Measurements from ENCODE around the gene GABRA5.

GABRA5 gene

DNA sequence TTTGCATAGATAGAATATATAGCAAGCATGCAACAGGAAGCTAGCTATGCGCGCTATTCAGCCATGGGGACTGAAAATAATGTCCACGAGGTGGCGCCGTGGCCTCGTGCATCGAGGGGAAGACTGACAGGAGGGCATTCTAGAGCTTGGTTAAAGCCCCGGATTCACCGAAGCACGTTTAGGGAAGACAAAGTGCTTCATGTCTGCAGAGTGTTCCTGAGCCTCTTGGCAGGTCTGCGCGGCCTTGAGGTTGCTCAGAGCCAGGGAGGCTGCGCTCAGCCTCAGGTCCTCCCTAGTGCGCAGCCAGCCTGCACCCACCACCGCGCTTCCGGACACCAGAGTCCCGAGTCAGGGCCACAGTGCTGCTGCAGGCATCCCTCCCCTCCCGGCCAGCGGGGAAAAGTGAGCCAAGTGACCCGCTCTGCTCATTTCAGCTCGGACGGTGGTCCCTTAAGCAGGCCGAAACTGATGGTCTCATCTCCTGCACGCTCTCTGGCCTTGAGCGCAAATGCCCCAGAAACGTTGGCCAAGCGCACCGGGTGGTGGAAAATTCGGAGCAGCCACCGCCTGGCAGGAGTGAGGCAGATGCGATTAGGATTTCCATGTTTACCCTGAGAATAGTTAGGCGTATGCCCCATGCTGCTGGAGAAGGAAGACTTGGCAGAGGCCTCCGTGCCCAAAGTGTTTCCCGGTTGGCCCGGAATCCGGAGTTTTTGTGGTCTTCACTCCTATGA, 24.8 kb downstream of the GABRA5 start:
- TF ChIP-seq, protein P1, sequence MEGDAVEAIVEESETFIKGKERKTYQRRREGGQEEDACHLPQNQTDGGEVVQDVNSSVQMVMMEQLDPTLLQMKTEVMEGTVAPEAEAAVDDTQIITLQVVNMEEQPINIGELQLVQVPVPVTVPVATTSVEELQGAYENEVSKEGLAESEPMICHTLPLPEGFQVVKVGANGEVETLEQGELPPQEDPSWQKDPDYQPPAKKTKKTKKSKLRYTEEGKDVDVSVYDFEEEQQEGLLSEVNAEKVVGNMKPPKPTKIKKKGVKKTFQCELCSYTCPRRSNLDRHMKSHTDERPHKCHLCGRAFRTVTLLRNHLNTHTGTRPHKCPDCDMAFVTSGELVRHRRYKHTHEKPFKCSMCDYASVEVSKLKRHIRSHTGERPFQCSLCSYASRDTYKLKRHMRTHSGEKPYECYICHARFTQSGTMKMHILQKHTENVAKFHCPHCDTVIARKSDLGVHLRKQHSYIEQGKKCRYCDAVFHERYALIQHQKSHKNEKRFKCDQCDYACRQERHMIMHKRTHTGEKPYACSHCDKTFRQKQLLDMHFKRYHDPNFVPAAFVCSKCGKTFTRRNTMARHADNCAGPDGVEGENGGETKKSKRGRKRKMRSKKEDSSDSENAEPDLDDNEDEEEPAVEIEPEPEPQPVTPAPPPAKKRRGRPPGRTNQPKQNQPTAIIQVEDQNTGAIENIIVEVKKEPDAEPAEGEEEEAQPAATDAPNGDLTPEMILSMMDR (IDR thresholded peaks at IDR 0.05; ENCODE audit: low read depth, low read length), result peak; percentile 74
- no peak for TF ChIP-seq EZH2phosphoT487 (IDR thresholded peaks at IDR 0.05; ENCODE audit: low read depth)
- H3K4me1 ChIP-seq (ENCODE audit: low read length), result no peaks in the 10 kb centered on the region
- no peaks in the 10 kb centered on the region for H4K20me1 ChIP-seq (ENCODE audit: insufficient read depth, low read length)
- H3K36me3 ChIP-seq (replicated peaks; ENCODE audit: low read depth, low read length), result no peaks in the 10 kb centered on the region
- H3K9ac ChIP-seq (ENCODE audit: low read length), result no peak overlapping the region
- no peaks in the 10 kb centered on the region for H3K27me3 ChIP-seq (ENCODE audit: low read depth, low read length)
- no peak overlapping the region for H3K4me3 ChIP-seq (ENCODE audit: low read length)
- H3K9me3 ChIP-seq (ENCODE audit: insufficient read depth, low read length), result no peaks in the 10 kb centered on the region
- H3K27ac ChIP-seq (ENCODE audit: low read length), result no peak overlapping the region
- H3K4me2 ChIP-seq (ENCODE audit: low read length), result no peak overlapping the region
- H2AFZ ChIP-seq (ENCODE audit: low read depth, low read length), result no peak overlapping the region; the same call in 1 of the 2 replicates
- no peaks in the 10 kb centered on the region for H3K79me2 ChIP-seq (ENCODE audit: low read length)

DNA sequence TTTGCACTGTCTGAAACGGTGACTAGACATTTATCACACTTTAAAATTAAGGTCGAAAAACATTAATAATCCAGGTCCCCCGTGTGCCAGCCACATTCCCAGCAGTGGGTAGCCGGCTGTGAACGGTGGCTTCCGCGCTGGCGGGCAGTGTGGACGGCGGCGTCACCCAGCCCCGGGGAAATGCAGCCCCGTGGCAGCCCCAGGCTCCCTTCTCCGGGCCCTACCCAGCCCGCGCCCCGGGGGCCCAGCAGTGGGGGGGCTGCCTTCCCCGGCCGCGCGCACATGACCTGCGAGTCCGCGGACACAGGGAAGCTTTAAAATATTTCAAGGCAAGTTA, 25.3 kb downstream of the GABRA5 start:
- H3K4me1 ChIP-seq (ENCODE audit: low read length), result no peaks in the 10 kb centered on the region
- H3K27me3 ChIP-seq (ENCODE audit: low read depth, low read length), result no peaks in the 10 kb centered on the region
- no peak overlapping the region for H2AFZ ChIP-seq (ENCODE audit: low read depth, low read length)
- H4K20me1 ChIP-seq (ENCODE audit: insufficient read depth, low read length), result no peaks in the 10 kb centered on the region
- H3K4me3 ChIP-seq (ENCODE audit: low read length), result no peak overlapping the region
- H3K79me2 ChIP-seq (ENCODE audit: low read length), result no peaks in the 10 kb centered on the region
- H3K27ac ChIP-seq (ENCODE audit: low read length), result no peak overlapping the region
- no peak overlapping the region for H3K4me2 ChIP-seq (ENCODE audit: low read length)
- H3K9ac ChIP-seq (ENCODE audit: low read length), result no peak overlapping the region
- no peaks in the 10 kb centered on the region for H3K36me3 ChIP-seq (replicated peaks; ENCODE audit: low read depth, low read length)
- H3K9me3 ChIP-seq (ENCODE audit: insufficient read depth, low read length), result no peaks in the 10 kb centered on the region
- no peak for TF ChIP-seq EZH2phosphoT487 (IDR thresholded peaks at IDR 0.05; ENCODE audit: low read depth)
- TF ChIP-seq, protein P1 (IDR thresholded peaks at IDR 0.05; ENCODE audit: low read depth, low read length), result no peak

- no peak overlapping the region for H3K4me3 ChIP-seq (ENCODE audit: low read length)
- H3K27ac ChIP-seq (ENCODE audit: low read length), result no peak overlapping the region
- no peaks in the 10 kb centered on the region for H3K9me3 ChIP-seq (ENCODE audit: insufficient read depth, low read length)
- no peaks in the 10 kb centered on the region for H4K20me1 ChIP-seq (ENCODE audit: insufficient read depth, low read length)
- no peaks in the 10 kb centered on the region for H3K4me1 ChIP-seq (ENCODE audit: low read length)
- no peak for TF ChIP-seq EZH2phosphoT487 (IDR thresholded peaks at IDR 0.05; ENCODE audit: low read depth)
- TF ChIP-seq, protein P1 (IDR thresholded peaks at IDR 0.05; ENCODE audit: low read depth, low read length), result no peak
- H3K79me2 ChIP-seq (ENCODE audit: low read length), result no peaks in the 10 kb centered on the region
- H3K27me3 ChIP-seq (ENCODE audit: low read depth, low read length), result no peaks in the 10 kb centered on the region
- H3K36me3 ChIP-seq (replicated peaks; ENCODE audit: low read depth, low read length), result no peaks in the 10 kb centered on the region
- no peak overlapping the region for H2AFZ ChIP-seq (ENCODE audit: low read depth, low read length)
- H3K9ac ChIP-seq (ENCODE audit: low read length), result no peak overlapping the region
- H3K4me2 ChIP-seq (ENCODE audit: low read length), result no peak overlapping the region
These were observed 25.8 kb downstream of the GABRA5 start for GRCh38 chr15:26892678-26893077.

DNA sequence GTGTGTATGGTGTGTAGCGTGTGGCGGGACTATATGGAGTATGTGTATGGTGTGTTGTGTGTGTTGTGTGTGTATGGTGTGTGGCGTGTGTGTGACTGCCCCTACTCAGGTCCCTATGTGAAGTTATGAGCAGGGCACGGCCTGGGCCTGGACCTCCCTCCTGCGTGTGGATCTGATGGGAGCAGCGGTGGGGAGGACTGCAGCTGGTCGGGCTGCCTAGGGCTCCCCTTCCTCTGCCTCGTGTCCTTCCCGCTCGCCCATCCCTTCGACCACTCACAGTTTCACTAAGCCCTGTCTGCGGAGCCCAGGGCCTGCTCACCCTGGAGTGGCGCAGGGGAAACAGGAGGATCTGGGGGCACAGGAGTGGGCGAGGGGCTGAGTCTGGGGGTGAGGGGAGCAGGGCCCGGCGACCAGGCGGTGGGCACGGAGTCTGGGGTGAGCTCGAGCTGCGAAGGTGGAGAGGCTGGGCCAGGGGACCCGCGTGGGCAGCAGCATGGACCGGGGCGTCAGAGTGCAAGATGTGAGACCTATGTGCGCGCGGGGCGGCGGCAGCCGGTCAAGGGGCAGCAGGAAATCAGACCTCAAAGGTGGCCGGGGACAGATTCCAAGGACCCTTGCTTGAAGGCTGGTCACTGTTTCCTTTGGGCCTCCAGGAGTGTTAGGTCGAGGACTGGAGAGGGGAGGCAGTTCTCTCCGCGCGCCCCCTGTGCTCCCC, 26.6 kb downstream of the GABRA5 start:
- no peak overlapping the region for H3K4me2 ChIP-seq (ENCODE audit: low read length)
- no peaks in the 10 kb centered on the region for H3K79me2 ChIP-seq (ENCODE audit: low read length)
- no peak overlapping the region for H3K27ac ChIP-seq (ENCODE audit: low read length)
- H3K9ac ChIP-seq (ENCODE audit: low read length), result no peak overlapping the region
- no peaks in the 10 kb centered on the region for H3K36me3 ChIP-seq (replicated peaks; ENCODE audit: low read depth, low read length)
- H4K20me1 ChIP-seq (ENCODE audit: insufficient read depth, low read length), result no peaks in the 10 kb centered on the region
- TF ChIP-seq, protein P1 (IDR thresholded peaks at IDR 0.05; ENCODE audit: low read depth, low read length), result no peak
- TF ChIP-seq EZH2phosphoT487 (IDR thresholded peaks at IDR 0.05; ENCODE audit: low read depth), result no peak
- H3K4me1 ChIP-seq (ENCODE audit: low read length), result no peaks in the 10 kb centered on the region
- H3K4me3 ChIP-seq (ENCODE audit: low read length), result no peak overlapping the region
- H2AFZ ChIP-seq (ENCODE audit: low read depth, low read length), result no peak overlapping the region
- no peaks in the 10 kb centered on the region for H3K27me3 ChIP-seq (ENCODE audit: low read depth, low read length)
- H3K9me3 ChIP-seq (ENCODE audit: insufficient read depth, low read length), result no peaks in the 10 kb centered on the region

Measured in OCI-LY3 (cell line).